ENCODE measurements around the gene USP12.

Gene USP12

GRCh38 chr13:27117158-27117557 is 54.5 kb downstream of the USP12 start:
- H3K4me3 ChIP-seq (ENCODE audit: low read depth, low read length), result no peak overlapping the region
- DNase-seq (ENCODE audit: low read depth), result no peak
- no peak for TF ChIP-seq CTCF (IDR thresholded peaks at IDR 0.05; ENCODE audit: low read depth, low read length, missing control alignments)

DNA sequence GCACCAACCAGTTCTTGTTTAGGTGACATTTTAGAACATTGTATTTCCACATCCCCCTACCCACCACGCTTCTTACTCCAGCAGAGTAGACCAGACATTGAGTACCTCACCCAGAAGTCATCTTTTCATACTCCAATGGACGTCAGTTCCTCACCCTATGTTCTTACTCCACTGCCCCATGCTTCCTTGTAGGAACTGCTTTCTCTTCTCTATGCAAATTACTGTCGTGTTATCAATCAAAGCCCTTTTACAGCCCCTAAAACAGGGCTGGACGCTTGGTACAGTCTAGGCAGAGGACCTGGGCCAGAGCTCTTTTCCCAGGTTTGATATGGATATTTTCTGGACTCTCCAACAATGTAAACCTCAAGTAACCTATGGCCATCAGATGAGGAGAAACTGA is 58.2 kb downstream of the USP12 start:
- H3K4me3 ChIP-seq (ENCODE audit: low read depth, low read length), result no peak overlapping the region
- no peak for DNase-seq (ENCODE audit: low read depth)
- TF ChIP-seq CTCF (IDR thresholded peaks at IDR 0.05; ENCODE audit: low read depth, low read length, missing control alignments), result no peak

DNA sequence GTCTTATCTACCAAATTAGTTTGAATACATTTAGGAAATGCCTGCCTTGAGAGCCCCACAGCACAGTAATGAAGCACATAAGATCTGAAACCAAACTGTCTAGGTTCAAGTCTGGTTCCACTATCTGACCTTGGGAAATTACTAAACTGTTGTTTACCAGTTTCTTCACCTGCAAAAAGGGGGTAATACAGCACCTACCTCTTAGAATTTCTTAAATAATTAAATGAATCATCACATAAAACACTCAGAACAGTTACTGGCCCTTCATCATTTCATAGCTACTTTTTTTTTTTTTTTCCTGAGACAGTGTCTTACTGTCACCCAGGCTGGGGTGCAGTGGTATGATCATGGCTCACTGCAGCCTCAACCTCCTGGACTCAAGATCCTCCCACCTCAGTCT is 59.6 kb downstream of the USP12 start:
- no peak overlapping the region for H3K4me3 ChIP-seq (ENCODE audit: low read depth, low read length)
- no peak for TF ChIP-seq CTCF (IDR thresholded peaks at IDR 0.05; ENCODE audit: low read depth, low read length, missing control alignments)
- DNase-seq (ENCODE audit: low read depth), result no peak

DNA sequence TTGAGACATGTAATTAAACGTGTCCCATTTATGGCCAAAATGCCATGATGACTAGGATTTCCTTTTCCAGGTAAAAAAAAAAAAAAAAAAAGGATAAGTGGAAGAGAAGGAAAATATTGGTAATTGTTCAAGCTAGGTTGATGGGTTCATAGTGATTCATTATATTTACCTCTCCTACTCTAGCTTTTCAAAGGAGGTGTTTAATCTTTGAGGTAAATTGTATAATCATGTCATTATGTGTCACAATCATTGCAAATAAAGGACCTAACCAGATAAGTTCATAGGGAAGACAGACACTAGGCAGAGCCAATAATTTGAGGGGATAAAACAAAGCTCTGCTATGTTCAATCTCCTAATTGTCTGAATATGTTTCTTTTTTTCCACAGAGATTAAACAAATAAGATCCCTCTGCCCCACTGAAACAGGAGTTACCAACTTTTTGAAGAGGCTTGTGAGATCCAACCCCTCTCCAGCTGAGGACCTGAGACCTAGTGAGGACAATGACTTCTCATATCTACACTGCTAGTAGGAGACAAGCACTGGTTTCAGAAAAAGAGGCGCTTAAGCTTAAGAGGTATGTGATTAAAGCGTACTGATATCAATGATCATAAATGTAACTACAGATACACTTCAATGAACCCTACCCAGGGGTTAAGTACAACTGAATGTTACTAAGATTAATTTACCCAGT is 61.4 kb downstream of the USP12 start:
- no peak for DNase-seq (ENCODE audit: low read depth)
- H3K4me3 ChIP-seq (ENCODE audit: low read depth, low read length), result no peak overlapping the region
- TF ChIP-seq CTCF (IDR thresholded peaks at IDR 0.05; ENCODE audit: low read depth, low read length, missing control alignments), result no peak

DNA sequence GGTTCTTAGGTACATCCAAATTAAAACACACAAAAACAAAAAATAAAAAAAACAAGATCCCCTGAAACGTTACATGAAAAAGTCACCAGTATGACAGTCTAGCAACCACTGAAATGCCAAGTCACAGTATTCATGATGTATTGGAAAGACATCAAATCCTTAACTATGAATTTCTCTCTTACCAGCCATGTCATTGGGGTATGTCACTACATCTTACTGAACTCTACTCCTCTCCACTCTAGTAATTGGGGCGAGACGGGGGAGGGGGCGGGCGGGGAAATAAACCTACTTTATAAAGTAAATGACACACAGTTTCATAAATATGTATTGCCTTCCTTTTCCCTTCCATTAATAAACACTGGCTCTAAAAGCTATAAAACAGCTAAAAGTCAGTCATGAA is 65.5 kb downstream of the USP12 start:
- DNase-seq (ENCODE audit: low read depth), result no peak
- no peak overlapping the region for H3K4me3 ChIP-seq (ENCODE audit: low read depth, low read length)
- no peak for TF ChIP-seq CTCF (IDR thresholded peaks at IDR 0.05; ENCODE audit: low read depth, low read length, missing control alignments)

- DNase-seq (ENCODE audit: low read depth), result no peak
- no peak for TF ChIP-seq CTCF (IDR thresholded peaks at IDR 0.05; ENCODE audit: low read depth, low read length, missing control alignments)
- no peak overlapping the region for H3K4me3 ChIP-seq (ENCODE audit: low read depth, low read length)
These were observed 67.0 kb downstream of the USP12 start for GRCh38 chr13:27104606-27105005.

GRCh38 chr13:27101847-27102246 is 69.8 kb downstream of the USP12 start:
- no peak for TF ChIP-seq CTCF (IDR thresholded peaks at IDR 0.05; ENCODE audit: low read depth, low read length, missing control alignments)
- no peak overlapping the region for H3K4me3 ChIP-seq (ENCODE audit: low read depth, low read length)
- no peak for DNase-seq (ENCODE audit: low read depth)
